ENCODE measurements around the gene INPP5A. TPM values are rescaled to one million over a fixed set of nuclear protein-coding genes. Genes with fewer than 3 reads are reported as not detected.

The INPP5A gene
- total and polyA plus RNA-seq, 9 of the 15 experiments (the other 6 are each of a cell fraction or from before 2014, with no cell fraction given): 0.66 to 11.6 (median 7.7) TPM

GRCh38 chr10:132676193-132676891 is 138.8 kb downstream of the INPP5A start (continued):
- TF ChIP-seq ZNF518B (CRISPR knock-in tag; IDR thresholded peaks at IDR 0.05) (no peak), SNRNP70 (optimal IDR thresholded peaks at IDR 0.05; ENCODE audit: low read depth, low read length) (no peak), MGA (IDR thresholded peaks at IDR 0.05) (no peak), ZNF253 (CRISPR knock-in tag; conservative IDR thresholded peaks at IDR 0.05) (no peak), ZNF445 (CRISPR knock-in tag; IDR thresholded peaks at IDR 0.05; ENCODE audit: low read depth) (no peak), ZFP1 (CRISPR knock-in tag; IDR thresholded peaks at IDR 0.05) (no peak)

Data from K562 (cell line).